Measurements from ENCODE around the gene PDSS2. TPM values are rescaled to one million over a fixed set of nuclear protein-coding genes. Genes with fewer than 3 reads are reported as not detected.

Gene PDSS2
- total and polyA plus RNA-seq, 9 of the 15 experiments (the other 6 are each of a cell fraction or from before 2014, with no cell fraction given): 5.8 to 21.1 (median 12.0) TPM

GRCh38 chr6:107244742-107245480 lies 214.5 kb downstream of the PDSS2 start (continued):
- no peak for TF ChIP-seq MGA (IDR thresholded peaks at IDR 0.05)
- no peak for TF ChIP-seq RBM25 (IDR thresholded peaks at IDR 0.05; ENCODE audit: low read depth, low read length, severe bottlenecking)
- TF ChIP-seq ZNF311 (CRISPR knock-in tag; IDR thresholded peaks at IDR 0.05): no peak
- TF ChIP-seq ZBTB34 (CRISPR knock-in tag; IDR thresholded peaks at IDR 0.05): no peak
- no peak for TF ChIP-seq ZNF586 (CRISPR knock-in tag; conservative IDR thresholded peaks at IDR 0.05)
- TF ChIP-seq HCFC1 (IDR thresholded peaks at IDR 0.05; ENCODE audit: low read depth, low read length): no peak
- TF ChIP-seq HNRNPH1 (optimal IDR thresholded peaks at IDR 0.05; ENCODE audit: low read depth, low read length): no peak
